Caki2 (cell line): ENCODE data around the gene TFF2. TPM values are rescaled to one million over a fixed set of nuclear protein-coding genes. Genes with fewer than 3 reads are reported as not detected.

Experiments
- DNase-seq: peaks from one replicate; pipeline ENCODE4 v3.0.0-alpha.2; 2015; ENCODE audit warnings: low read depth
- in situ Hi-C: cut with HindIII; loops from 2 replicates; pipeline ENCODE4 v1.10.0; 2016; ENCODE audit warnings: low sequenced_read_pairs, low pct_unique_long_range_greater_than_20kb, mixed read lengths
- total RNA-seq: library from RNA; depleted of rRNA; stranded (reverse); fragments of >200 nt; shearing (Covaris generic); gene quantifications from 2 replicates; pipeline ENCODE4 v1.2.3, GENCODE V29; 2014; ENCODE audit warnings: low replicate concordance

The TFF2 gene
- total RNA-seq, 1 experiment from 2014 or later = not detected

GRCh38 chr21:42386034-42386591 lies 35.3 kb upstream of the TFF2 start:
- in situ Hi-C loops = no loop called here
- DNase-seq = no peak

GRCh38 chr21:42385619-42386018 lies 34.8 kb upstream of the TFF2 start:
- no peak for DNase-seq
- in situ Hi-C loops = no loop called here

- in situ Hi-C loops = no loop called here
Observed at GRCh38 chr21:42384989-42385388, 34.2 kb upstream of the TFF2 start.

GRCh38 chr21:42384156-42384945 lies 33.6 kb upstream of the TFF2 start:
- no peak for DNase-seq
- in situ Hi-C loops = no loop called here

More at GRCh38 chr21:42384989-42385388, 34.2 kb upstream of the TFF2 start:
- no peak for DNase-seq

- DNase-seq = no peak
- in situ Hi-C loops = no loop called here
Observed at GRCh38 chr21:42383331-42383730, 32.5 kb upstream of the TFF2 start.

GRCh38 chr21:42382915-42383314 lies 32.1 kb upstream of the TFF2 start:
- no peak for DNase-seq
- in situ Hi-C loops = no loop called here

- in situ Hi-C loops = no loop called here
- DNase-seq = peak; percentile 61
Observed at GRCh38 chr21:42381347-42381984, 30.7 kb upstream of the TFF2 start.

- in situ Hi-C loops = no loop called here
- DNase-seq = no peak
Observed at GRCh38 chr21:42379426-42380215, 28.8 kb upstream of the TFF2 start.

GRCh38 chr21:42378418-42378817 lies 27.6 kb upstream of the TFF2 start:
- DNase-seq = no peak
- in situ Hi-C loops = no loop called here

DNA sequence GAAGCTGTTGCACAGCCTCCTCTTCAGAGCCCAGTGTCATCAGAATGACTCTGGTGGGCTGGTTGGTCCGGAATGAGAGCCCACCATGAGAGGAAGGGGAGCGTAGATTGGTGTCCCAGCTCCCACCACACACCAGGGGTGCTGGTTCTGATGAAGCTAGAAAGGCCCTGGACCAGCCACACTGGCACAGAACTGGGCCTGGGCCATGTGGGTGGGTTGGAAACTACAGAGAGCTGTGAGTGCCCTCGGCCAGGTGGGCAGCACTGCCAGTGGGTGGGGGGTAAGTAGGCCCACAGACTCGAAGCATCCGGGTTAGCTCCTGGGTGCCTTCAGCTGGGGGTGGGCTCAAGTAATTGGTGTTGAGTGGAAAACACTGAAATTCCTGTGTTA lies 27.2 kb upstream of the TFF2 start:
- in situ Hi-C loops = no loop called here
- DNase-seq = no peak

GRCh38 chr21:42377211-42377950 lies 26.6 kb upstream of the TFF2 start:
- DNase-seq = no peak
- in situ Hi-C loops = no loop called here

DNA sequence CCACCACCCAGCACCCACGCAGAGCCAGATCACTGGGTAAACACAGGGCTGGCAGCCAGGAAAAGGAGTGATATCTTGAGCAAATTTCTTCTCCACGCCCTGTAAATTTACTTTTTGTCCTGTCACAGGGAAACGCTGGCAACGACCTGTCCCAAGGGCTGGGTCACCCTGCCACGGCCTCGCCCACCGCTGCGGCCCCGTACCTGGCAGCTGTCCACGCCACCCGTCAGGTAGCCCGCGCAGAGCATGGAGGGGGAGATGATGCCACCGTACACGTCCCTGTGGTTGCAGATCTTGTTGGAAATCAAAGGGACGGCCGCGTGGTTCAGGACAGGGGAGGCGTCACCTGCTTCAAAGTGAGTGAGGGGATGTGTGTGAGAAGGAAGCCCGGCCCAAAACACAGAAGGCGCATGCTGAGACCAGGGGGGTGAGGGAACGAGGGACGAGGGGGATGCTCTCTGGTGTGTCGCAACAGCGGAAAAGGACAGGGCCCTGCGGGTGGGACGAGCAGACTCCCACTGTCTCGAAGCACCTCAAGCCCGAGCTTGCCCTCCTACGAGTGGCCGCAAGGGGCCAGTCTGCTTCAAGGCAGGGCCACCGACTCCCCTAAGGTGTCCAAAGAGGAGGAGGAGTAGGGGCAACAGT lies 25.7 kb upstream of the TFF2 start:
- no peak for DNase-seq
- in situ Hi-C loops = no loop called here

DNA sequence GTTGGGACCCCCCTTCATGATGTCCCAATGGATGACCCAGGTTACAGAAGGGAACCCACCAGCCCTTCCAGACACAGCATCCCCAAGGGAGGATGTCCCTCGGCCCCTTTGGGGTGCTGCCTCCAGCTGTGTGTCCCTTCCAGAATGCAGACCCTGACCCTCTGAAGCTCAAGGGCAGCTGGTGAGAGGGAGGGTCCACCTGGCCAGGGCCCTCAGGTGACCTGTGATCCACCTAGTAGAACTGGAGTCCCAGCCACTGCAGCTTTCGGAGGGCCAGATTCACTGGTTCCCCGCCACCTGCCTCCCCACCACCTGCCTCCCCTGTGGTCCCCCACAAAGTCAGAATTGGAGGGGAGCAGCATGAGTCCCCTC lies 25.2 kb upstream of the TFF2 start:
- in situ Hi-C loops = no loop called here
- DNase-seq = no peak

- no peak for DNase-seq
- in situ Hi-C loops = no loop called here
Observed at GRCh38 chr21:42375506-42375905, 24.7 kb upstream of the TFF2 start.

- DNase-seq = no peak
- in situ Hi-C loops = no loop called here
Observed at GRCh38 chr21:42374864-42375499, 24.2 kb upstream of the TFF2 start.

DNA sequence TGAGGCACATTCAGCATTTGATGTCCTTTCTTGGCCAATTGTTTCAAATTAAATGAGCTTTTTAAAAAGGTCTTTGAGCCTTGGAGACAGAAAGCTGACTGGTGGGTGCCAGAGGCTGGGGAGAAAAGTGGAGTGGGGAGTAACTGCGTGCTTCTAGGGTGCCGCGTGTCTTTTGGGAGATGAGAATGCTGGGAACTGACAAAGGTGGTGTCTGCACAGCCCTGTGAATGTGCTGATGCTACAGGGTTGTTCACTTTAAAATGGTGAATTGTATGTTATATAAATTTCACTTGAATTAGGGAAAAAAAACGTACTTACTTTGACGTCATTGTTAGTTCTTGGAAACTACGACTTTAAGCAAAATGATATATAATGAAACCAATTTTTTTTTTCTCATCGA lies 23.7 kb upstream of the TFF2 start:
- in situ Hi-C loops = no loop called here
- DNase-seq = no peak

- in situ Hi-C loops = no loop called here
- DNase-seq = no peak
Observed at GRCh38 chr21:42373908-42374455, 23.2 kb upstream of the TFF2 start.
